ENCODE results near the gene ZPR1.
A peak's percentile ranks its signal among the peaks of the same experiment; 100 is the strongest.
"Not testable (repeated sequence)": the region's sequence is repeated elsewhere in the genome, so short reads cannot be mapped to it uniquely, and the experiment has no call there.

Gene ZPR1

GRCh38 chr11:116792144-116792868 is 4.5 kb upstream of the ZPR1 start:
- no peak for DNase-seq

- no peak for DNase-seq
Observed at GRCh38 chr11:116791813-116792143, 4.0 kb upstream of the ZPR1 start, which contains the start of gene APOA5. Gene APOA5 (minus strand): TSS chr11:116791879. CDS start chr11:116791860, 19 bp downstream.

GRCh38 chr11:116791002-116791812 is 3.4 kb upstream of the ZPR1 start:
- no peak for DNase-seq

- no peak for DNase-seq
Observed at GRCh38 chr11:116790167-116791001, 2.6 kb upstream of the ZPR1 start.

GRCh38 chr11:116788975-116789374 is 1.2 kb upstream of the ZPR1 start:
- no peak for DNase-seq

GRCh38 chr11:116788534-116788933 is 711 bp upstream of the ZPR1 start:
- no peak for DNase-seq

- no peak for DNase-seq
Observed at GRCh38 chr11:116787436-116787785, 412 bp downstream of the ZPR1 start.

- no peak for DNase-seq
Observed at GRCh38 chr11:116786966-116787365, 857 bp downstream of the ZPR1 start.

- no peak for DNase-seq
Observed at GRCh38 chr11:116786326-116786725, 1.5 kb downstream of the ZPR1 start.

- DNase-seq: no peak
Observed at GRCh38 chr11:116782728-116783127, 5.1 kb downstream of the ZPR1 start.

- no peak for DNase-seq
Observed at GRCh38 chr11:116778556-116778955, 9.3 kb downstream of the ZPR1 start.

- no peak for DNase-seq
Observed at GRCh38 chr11:116777056-116777455, 10.8 kb downstream of the ZPR1 start.

- DNase-seq: no peak
Observed at GRCh38 chr11:116776522-116776984, 11.3 kb downstream of the ZPR1 start.

- no peak for DNase-seq
Observed at GRCh38 chr11:116775975-116776374, 11.8 kb downstream of the ZPR1 start.

- DNase-seq: no peak
Observed at GRCh38 chr11:116774661-116775060, 13.2 kb downstream of the ZPR1 start.

- DNase-seq: no peak
Observed at GRCh38 chr11:116773203-116774097, 14.4 kb downstream of the ZPR1 start.

- peak; percentile 88 for DNase-seq
Observed at GRCh38 chr11:116772443-116773202, 15.2 kb downstream of the ZPR1 start, which contains the start of gene BUD13. Gene BUD13 (minus strand): TSS chr11:116772987. CDS start chr11:116772964, 23 bp downstream.

GRCh38 chr11:116771935-116772334 is 15.9 kb downstream of the ZPR1 start:
- no peak for DNase-seq

- DNase-seq: no peak
Observed at GRCh38 chr11:116762132-116762531, 25.7 kb downstream of the ZPR1 start.

GRCh38 chr11:116756044-116756443 is 31.8 kb downstream of the ZPR1 start:
- not testable (repeated sequence) for DNase-seq

GRCh38 chr11:116750070-116750718 is 37.6 kb downstream of the ZPR1 start:
- no peak for DNase-seq

All from NCI-H2171 (cell line).